CD4-positive, CD25-positive, alpha-beta regulatory T cell (primary cell): ENCODE measurements around the gene TUBAL3. TPM values are rescaled to one million over a fixed set of nuclear protein-coding genes. Genes with fewer than 3 reads are reported as not detected.

Experiments used
- ATAC-seq, 2 donors: fragments of 150-1000 bp; cut with Tn5 transposase; one replicate each; pipeline ENCODE4 v1.10.0; 2021; ENCODE audit warnings: low read depth in 2 of 2, moderate number of reproducible peaks in 2 of 2, moderate library complexity in 1 of 2
- DNase-seq, 3 donors: peaks; one replicate each; pipeline versions ENCODE4 v3.0.0 to v3.0.0-alpha.2; 2012 to 2022; ENCODE audit warnings: mixed read lengths in 1 of 3
- H3K27ac ChIP-seq: one replicate; pipeline ENCODE4 v1.7.0; 2013; ENCODE audit warnings: mild to moderate bottlenecking, low read length; ENCODE audit not compliant: insufficient read depth, poor library complexity, severe bottlenecking
- H3K27me3 ChIP-seq: one replicate; pipeline ENCODE4 v1.7.0; 2013; ENCODE audit warnings: low read length; ENCODE audit not compliant: control insufficient read depth, insufficient read depth
- H3K36me3 ChIP-seq: one replicate; pipeline ENCODE4 v1.7.0; 2013; ENCODE audit warnings: mild to moderate bottlenecking, low read length, moderate library complexity; ENCODE audit not compliant: control insufficient read depth, insufficient read depth
- H3K4me1 ChIP-seq: 2 replicates; pipeline ENCODE4 v1.7.0; 2013; ENCODE audit warnings: mild to moderate bottlenecking, low read length; ENCODE audit not compliant: insufficient read depth, control insufficient read depth, poor library complexity, severe bottlenecking
- H3K4me3 ChIP-seq: one replicate; pipeline ENCODE4 v1.7.0; 2013; ENCODE audit warnings: low read depth, mild to moderate bottlenecking, low read length, moderate library complexity
- H3K9me3 ChIP-seq, 2 experiments: 1 replicate in 1 of 2; 2 replicates in 1 of 2; pipeline ENCODE4 v1.7.0; 2013; ENCODE audit warnings: low read length in 2 of 2, mild to moderate bottlenecking in 1 of 2, moderate library complexity in 1 of 2; ENCODE audit not compliant: control insufficient read depth in 2 of 2
- H3K27ac Mint-ChIP-seq, 3 donors: one replicate each; pipeline ENCODE4 v1.8.0; 2020 to 2022; ENCODE audit warnings: mild to moderate bottlenecking in 3 of 3, mixed read lengths in 3 of 3, moderate library complexity in 2 of 3
- H3K27me3 Mint-ChIP-seq: one replicate; pipeline ENCODE4 v1.8.0; 2022; ENCODE audit warnings: mild to moderate bottlenecking, mixed read lengths
- H3K36me3 Mint-ChIP-seq: one replicate; pipeline ENCODE4 v1.8.0; 2020; ENCODE audit warnings: mixed read lengths
- H3K4me1 Mint-ChIP-seq, 4 donors: one replicate each; pipeline ENCODE4 v1.8.0; 2020 to 2022; ENCODE audit warnings: mixed read lengths in 4 of 4, mild to moderate bottlenecking in 1 of 4
- H3K4me3 Mint-ChIP-seq, 4 donors: one replicate each; pipeline ENCODE4 v1.8.0; 2020 to 2022; ENCODE audit warnings: mild to moderate bottlenecking in 4 of 4, mixed read lengths in 4 of 4, moderate library complexity in 3 of 4
- H3K9me3 Mint-ChIP-seq, 7 donors: one replicate each; pipeline ENCODE4 v1.8.0; 2020 to 2022; ENCODE audit warnings: mixed read lengths in 7 of 7, mild to moderate bottlenecking in 3 of 7, moderate library complexity in 2 of 7
- polyA plus RNA-seq, 4 donors: library from polyadenylated mRNA; unstranded; fragments of 300-500 nt; fragmentation: Illumina TruSeq; gene quantifications; one replicate each; pipeline ENCODE4 v1.2.3, GENCODE V29; 2021
- total RNA-seq: library from RNA; stranded (reverse); gene quantifications from one replicate; pipeline ENCODE4 v1.2.3, GENCODE V29; 2022

The TUBAL3 gene
- total and polyA plus RNA-seq, 5 donors from 2014 or later = 0.31 TPM; not detected in 4

DNA sequence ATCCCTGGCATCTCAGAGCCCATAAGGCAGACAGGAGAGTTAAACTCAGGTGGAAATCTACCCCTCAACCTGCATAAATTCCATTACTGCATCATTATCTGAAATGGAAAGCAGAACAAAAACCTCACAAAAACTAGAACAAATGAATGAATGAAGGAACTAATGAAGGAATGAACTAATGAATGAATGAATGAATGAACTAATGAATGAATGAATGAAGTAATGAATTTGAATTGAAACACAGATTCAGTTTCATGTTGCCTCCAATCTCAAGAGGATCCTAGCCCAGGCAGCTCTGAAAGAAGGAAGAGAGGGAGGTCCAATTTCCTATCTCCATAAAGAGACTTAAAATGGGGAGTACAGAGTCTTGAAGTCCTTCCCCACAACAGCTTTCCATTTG, 41.8 kb downstream of the TUBAL3 start:
- H3K9me3 ChIP-seq = no peaks in the 10 kb centered on the region
- DNase-seq = no peak
- H3K27me3 ChIP-seq = peaks cover 3% of the 10 kb centered on the region
- no peaks in the 10 kb centered on the region for H3K36me3 ChIP-seq
- H3K4me1 Mint-ChIP-seq = no peaks in the 10 kb centered on the region
- H3K9me3 Mint-ChIP-seq = peaks cover 0 to 1% (median 0%) of the 10 kb centered on the region in 7 donors
- no peak overlapping the region for H3K4me3 Mint-ChIP-seq
- H3K4me3 ChIP-seq = no peak overlapping the region
- no peaks in the 10 kb centered on the region for H3K4me1 ChIP-seq
- peaks cover 25% of the 10 kb centered on the region for H3K27me3 Mint-ChIP-seq
- H3K36me3 Mint-ChIP-seq = no peaks in the 10 kb centered on the region
- ATAC-seq = no peak
- H3K27ac Mint-ChIP-seq = no peak overlapping the region
- H3K27ac ChIP-seq = no peak overlapping the region

GRCh38 chr10:5361966-5362365, 42.7 kb downstream of the TUBAL3 start:
- Histone ChIP-seq H3K9me3 (no peaks in the 10 kb centered on the region), H3K4me3 (no peak overlapping the region), H3K36me3 (no peaks in the 10 kb centered on the region), H3K27me3 (peaks cover 6% of the 10 kb centered on the region), H3K4me1 (no peaks in the 10 kb centered on the region), H3K27ac (no peak overlapping the region)
- DNase-seq = no peak
- peaks cover 25% of the 10 kb centered on the region for H3K27me3 Mint-ChIP-seq
- peaks cover 0 to 1% (median 0%) of the 10 kb centered on the region in 7 donors for H3K9me3 Mint-ChIP-seq
- H3K27ac Mint-ChIP-seq = no peak overlapping the region
- no peak overlapping the region for H3K4me3 Mint-ChIP-seq
- H3K36me3 Mint-ChIP-seq = no peaks in the 10 kb centered on the region
- ATAC-seq = no peak
- H3K4me1 Mint-ChIP-seq = no peaks in the 10 kb centered on the region

GRCh38 chr10:5360318-5360915, 44.2 kb downstream of the TUBAL3 start:
- ATAC-seq = no peak
- no peak overlapping the region for H3K27ac ChIP-seq

GRCh38 chr10:5356302-5356763, 48.3 kb downstream of the TUBAL3 start:
- Mint-ChIP-seq H3K27ac (no peak overlapping the region), H3K27me3 (peaks cover 32% of the 10 kb centered on the region), H3K4me1 (no peaks in the 10 kb centered on the region), H3K4me3 (no peak overlapping the region), H3K36me3 (no peaks in the 10 kb centered on the region), H3K9me3 (no peaks in the 10 kb centered on the region)
- Histone ChIP-seq H3K4me3 (no peak overlapping the region), H3K36me3 (no peaks in the 10 kb centered on the region), H3K4me1 (no peaks in the 10 kb centered on the region), H3K27me3 (peaks cover 6% of the 10 kb centered on the region), H3K9me3 (no peaks in the 10 kb centered on the region), H3K27ac (no peak overlapping the region)
- DNase-seq = no peak
- ATAC-seq = no peak

More at GRCh38 chr10:5360318-5360915, 44.2 kb downstream of the TUBAL3 start:
- H3K4me3 ChIP-seq = no peak overlapping the region
- Mint-ChIP-seq H3K27ac (no peak overlapping the region), H3K4me3 (no peak overlapping the region), H3K9me3 (peaks cover 0 to 1% (median 0%) of the 10 kb centered on the region in 7 donors), H3K27me3 (peaks cover 25% of the 10 kb centered on the region), H3K4me1 (no peaks in the 10 kb centered on the region), H3K36me3 (no peaks in the 10 kb centered on the region)
- no peak for DNase-seq
- H3K36me3 ChIP-seq = no peaks in the 10 kb centered on the region
- peaks cover 6% of the 10 kb centered on the region for H3K27me3 ChIP-seq
- no peaks in the 10 kb centered on the region for H3K4me1 ChIP-seq
- H3K9me3 ChIP-seq = no peaks in the 10 kb centered on the region

DNA sequence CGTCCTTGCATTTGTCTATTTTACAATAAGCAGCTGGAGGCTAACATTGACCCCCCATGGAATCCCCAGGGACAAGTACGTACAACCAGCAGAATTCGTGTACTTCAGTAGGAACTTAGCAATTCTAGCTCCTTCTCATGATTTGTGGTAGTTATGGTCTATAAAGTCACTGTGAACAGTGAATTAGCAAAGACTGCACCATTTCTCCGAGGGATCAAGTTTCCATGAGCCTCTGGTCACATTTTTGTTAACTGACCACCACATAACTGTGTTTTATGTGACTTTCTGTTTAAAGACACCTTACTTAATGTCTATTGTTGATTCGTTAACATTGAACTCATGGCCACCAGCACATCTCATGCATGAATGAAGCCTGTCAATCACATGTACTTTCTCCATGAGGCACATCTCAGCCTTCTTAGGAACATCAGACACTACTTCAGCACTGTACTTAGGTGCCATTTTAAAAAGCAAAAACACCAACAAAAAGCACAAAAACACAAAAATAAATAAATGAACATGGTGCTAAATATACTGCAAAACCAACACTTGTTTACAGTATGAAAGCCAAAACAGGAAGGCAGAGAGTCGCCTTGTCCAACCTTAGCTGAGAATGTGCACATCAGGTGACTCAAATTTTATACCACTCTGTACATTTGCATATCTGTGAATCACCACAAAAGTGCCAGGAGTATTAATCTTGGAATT, 48.9 kb downstream of the TUBAL3 start:
- Histone ChIP-seq H3K36me3 (no peaks in the 10 kb centered on the region), H3K27me3 (peaks cover 6% of the 10 kb centered on the region), H3K27ac (no peak overlapping the region), H3K4me3 (no peak overlapping the region), H3K4me1 (no peaks in the 10 kb centered on the region), H3K9me3 (no peaks in the 10 kb centered on the region)
- peaks cover 29% of the 10 kb centered on the region for H3K27me3 Mint-ChIP-seq
- H3K9me3 Mint-ChIP-seq = no peaks in the 10 kb centered on the region
- H3K4me1 Mint-ChIP-seq = no peaks in the 10 kb centered on the region
- ATAC-seq (no peak), DNase-seq (no peak)
- H3K4me3 Mint-ChIP-seq = no peak overlapping the region
- H3K36me3 Mint-ChIP-seq = no peaks in the 10 kb centered on the region
- no peak overlapping the region for H3K27ac Mint-ChIP-seq

DNA sequence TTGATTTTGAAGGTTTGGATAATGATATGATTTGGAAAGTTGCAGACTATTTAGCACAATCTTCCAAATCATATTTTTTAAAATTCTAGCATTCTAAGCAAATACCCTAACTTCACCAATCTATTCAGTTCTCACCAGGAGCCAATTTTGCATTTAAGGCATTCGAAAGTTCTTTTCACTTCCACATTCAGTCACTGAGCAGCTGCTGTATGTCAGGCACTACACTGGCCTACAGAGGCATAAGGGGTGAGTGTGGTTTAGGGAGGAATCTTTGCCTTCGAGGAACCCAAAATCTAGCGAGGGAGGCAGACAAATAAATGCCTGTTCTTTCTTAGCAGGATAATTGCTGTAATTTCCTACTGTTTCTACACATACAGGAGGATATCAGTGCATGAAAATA, 50.6 kb downstream of the TUBAL3 start:
- Mint-ChIP-seq H3K27me3 (peaks cover 28% of the 10 kb centered on the region), H3K4me1 (no peaks in the 10 kb centered on the region)

GRCh38 chr10:5349362-5349761, 55.3 kb downstream of the TUBAL3 start:
- ATAC-seq (no peak), DNase-seq (no peak)
- Histone ChIP-seq H3K4me1 (no peaks in the 10 kb centered on the region), H3K27me3 (no peaks in the 10 kb centered on the region), H3K4me3 (no peak overlapping the region), H3K36me3 (no peaks in the 10 kb centered on the region), H3K9me3 (no peaks in the 10 kb centered on the region), H3K27ac (no peak overlapping the region)
- H3K27me3 Mint-ChIP-seq = peaks cover 14% of the 10 kb centered on the region
- no peaks in the 10 kb centered on the region for H3K36me3 Mint-ChIP-seq
- H3K27ac Mint-ChIP-seq = no peak overlapping the region
- no peaks in the 10 kb centered on the region for H3K9me3 Mint-ChIP-seq
- H3K4me3 Mint-ChIP-seq = no peak overlapping the region
- no peaks in the 10 kb centered on the region for H3K4me1 Mint-ChIP-seq

More for the DNA sequence above, 50.6 kb downstream of the TUBAL3 start:
- Mint-ChIP-seq H3K27ac (no peak overlapping the region), H3K36me3 (no peaks in the 10 kb centered on the region), H3K9me3 (no peaks in the 10 kb centered on the region), H3K4me3 (no peak overlapping the region)
- DNase-seq (no peak), ATAC-seq (no peak)
- Histone ChIP-seq H3K4me3 (no peak overlapping the region), H3K4me1 (no peaks in the 10 kb centered on the region), H3K27ac (no peak overlapping the region), H3K9me3 (no peaks in the 10 kb centered on the region), H3K36me3 (no peaks in the 10 kb centered on the region), H3K27me3 (peaks cover 3% of the 10 kb centered on the region)

GRCh38 chr10:5346881-5347280, 57.7 kb downstream of the TUBAL3 start:
- H3K4me1 Mint-ChIP-seq = peaks cover 0 to 2% (median under 1%) of the 10 kb centered on the region in 4 donors

More at GRCh38 chr10:5346881-5347280, 57.7 kb downstream of the TUBAL3 start:
- no peaks in the 10 kb centered on the region for H3K9me3 ChIP-seq
- Mint-ChIP-seq H3K9me3 (peaks cover 0 to 3% (median 0%) of the 10 kb centered on the region in 7 donors), H3K4me3 (no peak overlapping the region), H3K27ac (no peak overlapping the region), H3K27me3 (no peaks in the 10 kb centered on the region), H3K36me3 (no peaks in the 10 kb centered on the region)
- H3K36me3 ChIP-seq = no peaks in the 10 kb centered on the region
- ATAC-seq (no peak), DNase-seq (no peak)
- no peak overlapping the region for H3K4me3 ChIP-seq
- H3K4me1 ChIP-seq = no peaks in the 10 kb centered on the region
- no peaks in the 10 kb centered on the region for H3K27me3 ChIP-seq
- H3K27ac ChIP-seq = no peak overlapping the region
